Measurements from ENCODE around the gene BEND5.

BEND5 gene

GRCh38 chr1:48776393-48777218 is at the start of gene BEND5:
Gene BEND5 (minus strand): TSS chr1:48776891. CDS start chr1:48776831, 60 bp downstream.
- Histone ChIP-seq H3K4me3 (ENCODE audit: low read depth in 1 of 2, low read length in 2 of 2) (peak within 1 kb of the TSS; percentile 55 to 64), H3K9ac (ENCODE audit: low read length) (peak within 1 kb of the TSS; percentile 22), H3K27me3 (ENCODE audit: control insufficient read depth in 1 of 2, insufficient read depth in 2 of 2, low read length in 2 of 2) (no peaks in the 10 kb centered on the region), H3K27ac (ENCODE audit: low read depth, low read length) (peak within 1 kb of the TSS; percentile 50), H3K4me1 (ENCODE audit: insufficient read depth, low read length) (peaks cover 46% of the 10 kb centered on the region), H3K36me3 (ENCODE audit: insufficient read depth, low read length) (no peaks in the 10 kb centered on the region), H3K9me3 (ENCODE audit: low read length) (no peaks in the 10 kb centered on the region)

- Histone ChIP-seq H3K9me3 (ENCODE audit: low read length) (no peaks in the 10 kb centered on the region), H3K4me1 (ENCODE audit: insufficient read depth, low read length) (no peaks in the 10 kb centered on the region), H3K36me3 (ENCODE audit: insufficient read depth, low read length) (no peaks in the 10 kb centered on the region), H3K27ac (ENCODE audit: low read depth, low read length) (no peak overlapping the region), H3K4me3 (ENCODE audit: low read depth in 1 of 2, low read length in 2 of 2) (no peak overlapping the region), H3K27me3 (ENCODE audit: control insufficient read depth in 1 of 2, insufficient read depth in 2 of 2, low read length in 2 of 2) (no peaks in the 10 kb centered on the region), H3K9ac (ENCODE audit: low read length) (no peak overlapping the region)
Observed at GRCh38 chr1:48823168-48823567, 46.5 kb upstream of the BEND5 start.

- Histone ChIP-seq H3K4me3 (ENCODE audit: low read depth in 1 of 2, low read length in 2 of 2) (no peak overlapping the region), H3K4me1 (ENCODE audit: insufficient read depth, low read length) (no peaks in the 10 kb centered on the region), H3K27ac (ENCODE audit: low read depth, low read length) (no peak overlapping the region), H3K27me3 (ENCODE audit: control insufficient read depth in 1 of 2, insufficient read depth in 2 of 2, low read length in 2 of 2) (no peaks in the 10 kb centered on the region), H3K9ac (ENCODE audit: low read length) (no peak overlapping the region), H3K9me3 (ENCODE audit: low read length) (no peaks in the 10 kb centered on the region), H3K36me3 (ENCODE audit: insufficient read depth, low read length) (no peaks in the 10 kb centered on the region)
Observed at GRCh38 chr1:48820491-48820890, 43.8 kb upstream of the BEND5 start.

GRCh38 chr1:48817505-48818114 is 40.9 kb upstream of the BEND5 start:
- Histone ChIP-seq H3K9ac (ENCODE audit: low read length) (no peak overlapping the region), H3K36me3 (ENCODE audit: insufficient read depth, low read length) (no peaks in the 10 kb centered on the region), H3K27me3 (ENCODE audit: control insufficient read depth in 1 of 2, insufficient read depth in 2 of 2, low read length in 2 of 2) (no peaks in the 10 kb centered on the region), H3K4me1 (ENCODE audit: insufficient read depth, low read length) (no peaks in the 10 kb centered on the region), H3K27ac (ENCODE audit: low read depth, low read length) (no peak overlapping the region), H3K9me3 (ENCODE audit: low read length) (no peaks in the 10 kb centered on the region), H3K4me3 (ENCODE audit: low read depth in 1 of 2, low read length in 2 of 2) (no peak overlapping the region)

- no peak overlapping the region for H3K9ac ChIP-seq (ENCODE audit: low read length)
- peaks cover 32% of the 10 kb centered on the region for H3K4me1 ChIP-seq (ENCODE audit: insufficient read depth, low read length)
- no peaks in the 10 kb centered on the region for H3K27me3 ChIP-seq (ENCODE audit: control insufficient read depth in 1 of 2, insufficient read depth in 2 of 2, low read length in 2 of 2)
- H3K9me3 ChIP-seq (ENCODE audit: low read length) = no peaks in the 10 kb centered on the region
- H3K4me3 ChIP-seq (ENCODE audit: low read depth in 1 of 2, low read length in 2 of 2) = no peak overlapping the region
- H3K36me3 ChIP-seq (ENCODE audit: insufficient read depth, low read length) = no peaks in the 10 kb centered on the region
- no peak overlapping the region for H3K27ac ChIP-seq (ENCODE audit: low read depth, low read length)
Observed at GRCh38 chr1:48810740-48811139, 34.0 kb upstream of the BEND5 start.

- Histone ChIP-seq H3K4me3 (ENCODE audit: low read depth in 1 of 2, low read length in 2 of 2) (no peak overlapping the region), H3K9me3 (ENCODE audit: low read length) (no peaks in the 10 kb centered on the region), H3K9ac (ENCODE audit: low read length) (no peak overlapping the region), H3K36me3 (ENCODE audit: insufficient read depth, low read length) (no peaks in the 10 kb centered on the region), H3K27me3 (ENCODE audit: control insufficient read depth in 1 of 2, insufficient read depth in 2 of 2, low read length in 2 of 2) (no peaks in the 10 kb centered on the region), H3K4me1 (ENCODE audit: insufficient read depth, low read length) (peaks cover 47% of the 10 kb centered on the region), H3K27ac (ENCODE audit: low read depth, low read length) (no peak overlapping the region)
Observed at GRCh38 chr1:48808496-48808895, 31.8 kb upstream of the BEND5 start.

GRCh38 chr1:48807554-48808260 is 31.0 kb upstream of the BEND5 start:
- H3K36me3 ChIP-seq (ENCODE audit: insufficient read depth, low read length) = no peaks in the 10 kb centered on the region
- no peaks in the 10 kb centered on the region for H3K9me3 ChIP-seq (ENCODE audit: low read length)
- H3K4me1 ChIP-seq (ENCODE audit: insufficient read depth, low read length) = peaks cover 47% of the 10 kb centered on the region
- no peak overlapping the region for H3K9ac ChIP-seq (ENCODE audit: low read length)
- H3K4me3 ChIP-seq (ENCODE audit: low read depth in 1 of 2, low read length in 2 of 2) = no peak overlapping the region
- no peak overlapping the region for H3K27ac ChIP-seq (ENCODE audit: low read depth, low read length)
- no peaks in the 10 kb centered on the region for H3K27me3 ChIP-seq (ENCODE audit: control insufficient read depth in 1 of 2, insufficient read depth in 2 of 2, low read length in 2 of 2)

GRCh38 chr1:48803474-48803873 is 26.8 kb upstream of the BEND5 start:
- H3K4me1 ChIP-seq (ENCODE audit: insufficient read depth, low read length) = peaks cover 29% of the 10 kb centered on the region
- H3K9ac ChIP-seq (ENCODE audit: low read length) = no peak overlapping the region
- H3K27ac ChIP-seq (ENCODE audit: low read depth, low read length) = no peak overlapping the region
- no peaks in the 10 kb centered on the region for H3K9me3 ChIP-seq (ENCODE audit: low read length)
- H3K36me3 ChIP-seq (ENCODE audit: insufficient read depth, low read length) = no peaks in the 10 kb centered on the region
- no peak overlapping the region for H3K4me3 ChIP-seq (ENCODE audit: low read depth in 1 of 2, low read length in 2 of 2)
- no peaks in the 10 kb centered on the region for H3K27me3 ChIP-seq (ENCODE audit: control insufficient read depth in 1 of 2, insufficient read depth in 2 of 2, low read length in 2 of 2)

GRCh38 chr1:48794816-48795215 is 18.1 kb upstream of the BEND5 start:
- no peaks in the 10 kb centered on the region for H3K36me3 ChIP-seq (ENCODE audit: insufficient read depth, low read length)
- H3K27me3 ChIP-seq (ENCODE audit: control insufficient read depth in 1 of 2, insufficient read depth in 2 of 2, low read length in 2 of 2) = no peaks in the 10 kb centered on the region
- H3K9ac ChIP-seq (ENCODE audit: low read length) = no peak overlapping the region
- H3K4me3 ChIP-seq (ENCODE audit: low read depth in 1 of 2, low read length in 2 of 2) = no peak overlapping the region
- no peak overlapping the region for H3K27ac ChIP-seq (ENCODE audit: low read depth, low read length)
- H3K4me1 ChIP-seq (ENCODE audit: insufficient read depth, low read length) = peaks cover 38% of the 10 kb centered on the region
- no peaks in the 10 kb centered on the region for H3K9me3 ChIP-seq (ENCODE audit: low read length)

GRCh38 chr1:48793863-48794262 is 17.2 kb upstream of the BEND5 start:
- no peak overlapping the region for H3K27ac ChIP-seq (ENCODE audit: low read depth, low read length)

GRCh38 chr1:48792961-48793360 is 16.3 kb upstream of the BEND5 start:
- Histone ChIP-seq H3K4me1 (ENCODE audit: insufficient read depth, low read length) (peaks cover 44% of the 10 kb centered on the region), H3K9ac (ENCODE audit: low read length) (no peak overlapping the region), H3K9me3 (ENCODE audit: low read length) (no peaks in the 10 kb centered on the region), H3K4me3 (ENCODE audit: low read depth in 1 of 2, low read length in 2 of 2) (no peak overlapping the region), H3K27ac (ENCODE audit: low read depth, low read length) (no peak overlapping the region), H3K27me3 (ENCODE audit: control insufficient read depth in 1 of 2, insufficient read depth in 2 of 2, low read length in 2 of 2) (no peaks in the 10 kb centered on the region), H3K36me3 (ENCODE audit: insufficient read depth, low read length) (no peaks in the 10 kb centered on the region)

More at GRCh38 chr1:48793863-48794262, 17.2 kb upstream of the BEND5 start:
- Histone ChIP-seq H3K4me3 (ENCODE audit: low read depth in 1 of 2, low read length in 2 of 2) (no peak overlapping the region), H3K27me3 (ENCODE audit: control insufficient read depth in 1 of 2, insufficient read depth in 2 of 2, low read length in 2 of 2) (no peaks in the 10 kb centered on the region), H3K4me1 (ENCODE audit: insufficient read depth, low read length) (peaks cover 44% of the 10 kb centered on the region), H3K36me3 (ENCODE audit: insufficient read depth, low read length) (no peaks in the 10 kb centered on the region), H3K9me3 (ENCODE audit: low read length) (no peaks in the 10 kb centered on the region), H3K9ac (ENCODE audit: low read length) (no peak overlapping the region)

Data from muscle layer of colon (tissue), 2 donors.